GM12878 (cell line): ENCODE results near the gene CRAT. TPM values are rescaled to one million over a fixed set of nuclear protein-coding genes. Genes with fewer than 3 reads are reported as not detected.

Experiments used
- ATAC-seq: fragments of 200-7000 bp; cut with Tn5 transposase; 3 replicates; pipeline ENCODE4 v1.9.1; 2020; ENCODE audit warnings: mild to moderate bottlenecking, moderate library complexity
- BruUV-seq: library from RNA; stranded (reverse); fragments of 400-500 nt; replicated peaks from 2 replicates; lab custom pipeline; 2021; lab: Mats Ljungman, UMichigan
- CTCF ChIA-PET: fragments of 300-600 bp; sonication (Branson Sonifier 250); formaldehyde crosslinking; extraction: SDS; loops from one replicate; lab custom pipeline; 2021; ENCODE audit warnings: inconsistent platforms; lab: Yijun Ruan, JAX
- POLR2A ChIA-PET: fragments of 350-600 bp; formaldehyde crosslinking; extraction: SDS; loops from one replicate; lab custom pipeline; 2021; ENCODE audit warnings: inconsistent platforms; lab: Charles Lee
- RAD21 ChIA-PET: fragments of 300-600 bp; sonication (Branson Sonifier 250); formaldehyde crosslinking; loops from one replicate; lab custom pipeline; 2023; ENCODE audit warnings: antibody characterized with exemption; ENCODE audit not compliant: unreplicated experiment; lab: Charles Lee
- SMC1A ChIA-PET: fragments of 300-600 bp; sonication (Branson Sonifier 250); formaldehyde crosslinking; loops from one replicate; lab custom pipeline; 2023; ENCODE audit not compliant: unreplicated experiment, uncharacterized antibody; lab: Charles Lee
- DNase-seq: peaks from one replicate; pipeline ENCODE4 v3.0.0-alpha.2; 2011; ENCODE audit warnings: low read depth, low spot score
- FAIRE-seq: peaks from 3 replicates; lab custom pipeline; 2011; peaks lifted over from hg19 to GRCh38; lab: Jason Lieb, UNC
- H2AFZ ChIP-seq: 2 replicates; pipeline ENCODE4 v1.6.0; 2011; ENCODE audit warnings: low read depth, low read length, control low read depth; ENCODE audit not compliant: control insufficient read depth
- H3K27ac ChIP-seq: 2 replicates; pipeline ENCODE4 v1.5.1; 2011; ENCODE audit warnings: control low read depth; ENCODE audit not compliant: control insufficient read depth, insufficient read depth
- H3K27me3 ChIP-seq, 2 experiments: replicated peaks in 1 of 2; 2 replicates each; pipeline versions ENCODE4 v1.6.0 to v1.6.1; 2011; ENCODE audit warnings: low read length in 1 of 2; ENCODE audit not compliant: control insufficient read depth in 2 of 2, insufficient read depth in 2 of 2
- H3K36me3 ChIP-seq, 2 experiments: 2 replicates each; pipeline ENCODE4 v1.5.1; 2011; ENCODE audit warnings: low read length in 1 of 2; ENCODE audit not compliant: control insufficient read depth in 2 of 2, insufficient read depth in 2 of 2
- H3K4me1 ChIP-seq: 2 replicates; pipeline ENCODE4 v1.6.1; 2011; ENCODE audit warnings: mild to moderate bottlenecking, low read length, moderate library complexity, mixed read lengths; ENCODE audit not compliant: control insufficient read depth, insufficient read depth
- H3K4me2 ChIP-seq: 2 replicates; pipeline ENCODE4 v1.6.0; 2011; ENCODE audit warnings: control low read depth; ENCODE audit not compliant: control insufficient read depth, insufficient read depth
- H3K4me3 ChIP-seq: fragments of 200-600 bp; sonication (generic); 2 replicates; pipeline ENCODE4 v1.5.1; 2016
- H3K79me2 ChIP-seq: 2 replicates; pipeline ENCODE4 v1.6.0; 2011; ENCODE audit warnings: low read length; ENCODE audit not compliant: control insufficient read depth, insufficient read depth
- H3K9ac ChIP-seq: 2 replicates; pipeline ENCODE4 v1.8.0; 2011; ENCODE audit warnings: low read length, control low read depth, mixed read lengths; ENCODE audit not compliant: control insufficient read depth, insufficient read depth
- H3K9me3 ChIP-seq: replicated peaks from 3 replicates; pipeline ENCODE4 v1.5.1; 2011; ENCODE audit warnings: mild to moderate bottlenecking, low read length; ENCODE audit not compliant: control insufficient read depth, insufficient read depth
- H4K20me1 ChIP-seq: 2 replicates; pipeline ENCODE4 v1.6.0; 2011; ENCODE audit not compliant: control insufficient read depth, insufficient read depth
- ASH2L ChIP-seq: fragments of 300-600, 200-600 bp; sonication (generic); IDR thresholded peaks from 2 replicates; pipeline ENCODE4 v1.6.1; 2017; ENCODE audit warnings: low read depth, mild to moderate bottlenecking, borderline replicate concordance
- BMI1 ChIP-seq: fragments of 450-650 bp; IDR thresholded peaks from 2 replicates; pipeline ENCODE4 v1.6.1; 2016; ENCODE audit warnings: mild to moderate bottlenecking, moderate library complexity, borderline replicate concordance
- CBFB ChIP-seq: IDR thresholded peaks from 2 replicates; pipeline ENCODE4 v1.6.1; 2016; ENCODE audit warnings: antibody characterized with exemption, low read depth
- CBX3 ChIP-seq: fragments of 200-600 bp; sonication (generic); IDR thresholded peaks from 2 replicates; pipeline ENCODE4 v1.6.1; 2016; ENCODE audit warnings: low read depth, borderline replicate concordance
- CHD4 ChIP-seq: fragments of 200-600 bp; sonication (generic); IDR thresholded peaks from 2 replicates; pipeline ENCODE4 v1.6.1; 2016; ENCODE audit warnings: mild to moderate bottlenecking
- EGR1 ChIP-seq, 2 experiments: IDR thresholded peaks; 1 replicate in 1 of 2; 2 replicates in 1 of 2; pipeline ENCODE4 v1.6.1; 2011 to 2012; ENCODE audit warnings: low read depth in 2 of 2, low read length in 2 of 2, borderline replicate concordance in 1 of 2, mild to moderate bottlenecking in 1 of 2, moderate library complexity in 1 of 2
- EZH2 ChIP-seq: IDR thresholded peaks from 2 replicates; pipeline ENCODE4 v1.6.1; 2012; ENCODE audit warnings: low read depth, mild to moderate bottlenecking, control low read depth, inconsistent platforms, low read length, borderline replicate concordance; ENCODE audit not compliant: control insufficient read depth
- IKZF1 ChIP-seq: fragments of 450-650 bp; conservative IDR thresholded peaks from 2 replicates; pipeline ENCODE4 v1.6.1; 2017; ENCODE audit warnings: antibody characterized with exemption, mild to moderate bottlenecking
- IRF5 ChIP-seq: fragments of 450-650 bp; IDR thresholded peaks from 2 replicates; pipeline ENCODE4 v1.6.1; 2017; ENCODE audit warnings: borderline replicate concordance
- MTA2 ChIP-seq: fragments of 450-650 bp; IDR thresholded peaks from 2 replicates; pipeline ENCODE4 v1.6.1; 2016; ENCODE audit warnings: low read depth, mild to moderate bottlenecking, moderate library complexity
- MYB ChIP-seq: fragments of 150-350 bp; IDR thresholded peaks from 2 replicates; pipeline ENCODE4 v1.6.1; 2014; ENCODE audit warnings: mild to moderate bottlenecking, low read depth, low read length, borderline replicate concordance
- NFYA ChIP-seq: IDR thresholded peaks from 2 replicates; pipeline ENCODE4 v1.6.1; 2011; ENCODE audit warnings: low read depth, mild to moderate bottlenecking, low read length, improper control_type of control experiment, borderline replicate concordance
- NR2C1 ChIP-seq: fragments of 450-650 bp; IDR thresholded peaks from 2 replicates; pipeline ENCODE4 v1.6.1; 2017; ENCODE audit warnings: antibody characterized with exemption, mild to moderate bottlenecking, moderate library complexity
- RCOR1 ChIP-seq: conservative IDR thresholded peaks from 2 replicates; pipeline ENCODE4 v1.6.1; 2012; ENCODE audit warnings: low read depth, low read length, improper control_type of control experiment
- RFX5 ChIP-seq: IDR thresholded peaks from 2 replicates; pipeline ENCODE4 v1.6.1; 2011; ENCODE audit warnings: low read depth, low read length, improper control_type of control experiment
- SP1 ChIP-seq: IDR thresholded peaks from one replicate; pipeline ENCODE4 v1.6.1; 2011; ENCODE audit warnings: low read depth, low read length
- SREBF1 ChIP-seq: IDR thresholded peaks from 2 replicates; pipeline ENCODE4 v1.6.1; 2012; ENCODE audit warnings: mild to moderate bottlenecking, low read length
- SRF ChIP-seq, 2 experiments: IDR thresholded peaks; 2 replicates each; pipeline ENCODE4 v1.6.1; 2011; ENCODE audit warnings: low read depth in 2 of 2, low read length in 2 of 2, mild to moderate bottlenecking in 1 of 2, moderate library complexity in 1 of 2
- SUZ12 ChIP-seq: fragments of 200-600 bp; sonication (generic); IDR thresholded peaks from one replicate; pipeline ENCODE4 v1.6.1; 2018; ENCODE audit warnings: antibody characterized with exemption, mild to moderate bottlenecking; ENCODE audit not compliant: unreplicated experiment
- WGBS: methylation state at CpG from one replicate; pipeline ENCODE4 v1.1.6; 2016; ENCODE audit warnings: low lambda C conversion rate; ENCODE audit not compliant: insufficient replicate concordance, insufficient coverage; ENCODE audit errors: missing lambda C conversion rate; 5-methylcytosine and 5-hydroxymethylcytosine counted together
- in situ Hi-C: fragments of 300-500 bp; cut with MboI; formaldehyde crosslinking; loops from 9 replicates; pipeline ENCODE4 v1.14.3; 2018; ENCODE audit warnings: mixed read lengths
- intact Hi-C: fragments of 100-400 bp; cut with micrococcal nuclease; formaldehyde crosslinking; loops from one replicate; pipeline ENCODE4 v1.14.2; 2022; ENCODE audit not compliant: unreplicated experiment
- polyA plus RNA-seq, 11 experiments: library from polyadenylated mRNA; depleted of rRNA in 4 of 11; unstranded in 6 of 11; stranded (reverse) in 5 of 11; fragments of >200 nt; fragmentation: Nextera tagmentation in 4 of 11; fragmentation: Illumina TruSeq in 1 of 11; extraction: Ambion mirVana in 4 of 11; extraction: Trizol in 1 of 11; gene quantifications; 1 replicate in 1 of 11; 2 replicates in 10 of 11; pipeline versions ENCODE4 v1.2.1 to v1.2.3, GENCODE V29; 2011 to 2016; ENCODE audit warnings: inconsistent platforms in 2 of 11, missing spikeins in 2 of 11, low read depth in 1 of 11
- total RNA-seq, 4 experiments: library from RNA; depleted of rRNA in 3 of 4; stranded (reverse); fragments of >200 nt in 3 of 4; fragmentation: Illumina TruSeq in 1 of 4; extraction: Trizol in 1 of 4; gene quantifications; 2 replicates each; pipeline versions ENCODE4 v1.2.1 to v1.2.3, GENCODE V29; 2013 to 2021

The CRAT gene
- total and polyA plus RNA-seq, 10 of the 15 experiments (the other 5 are each of a cell fraction or from before 2014, with no cell fraction given), result 0.10 to 3.4 (median 1.8) TPM

DNA sequence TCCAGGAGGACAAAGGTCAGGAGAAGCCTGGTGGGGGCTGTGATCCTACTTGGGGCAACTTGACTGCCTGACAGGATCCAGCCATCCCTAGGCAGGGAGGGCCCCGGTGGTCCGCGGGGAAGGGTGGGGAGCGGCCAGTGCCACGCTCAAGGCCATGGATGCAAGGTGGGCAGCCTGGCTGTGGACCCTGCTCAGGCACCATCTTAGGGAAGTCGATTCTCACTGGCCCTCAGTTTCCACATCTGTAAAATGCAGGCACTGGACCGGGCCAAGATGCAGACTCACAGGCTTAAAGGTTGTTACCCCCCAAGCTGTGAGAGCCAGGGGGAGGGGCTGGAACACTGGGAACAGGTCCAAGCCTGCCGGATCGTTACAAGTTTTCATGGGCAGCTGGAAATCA is 38.4 kb downstream of the CRAT start:
- Histone ChIP-seq H3K79me2 (no peaks in the 10 kb centered on the region), H3K36me3 (no peaks in the 10 kb centered on the region; a peak in 2 of 4 replicates), H3K27me3 (no peaks in the 10 kb centered on the region), H3K4me3 (no peak overlapping the region), H3K4me1 (peaks cover 12% of the 10 kb centered on the region), H2AFZ (no peak overlapping the region), H4K20me1 (no peaks in the 10 kb centered on the region), H3K9me3 (no peaks in the 10 kb centered on the region), H3K4me2 (no peak overlapping the region), H3K27ac (no peak overlapping the region), H3K9ac (no peak overlapping the region)
- DNase-seq, result no peak
- BruUV-seq, result no TSS peak
- TF ChIP-seq NR2C1, result no peak
- TF ChIP-seq CBX3, result no peak
- TF ChIP-seq IRF5, result no peak
- no peak for TF ChIP-seq SRF (IDR thresholded peaks at IDR 0.05; ENCODE audit: low read depth in 2 of 2, low read length in 2 of 2)
- TF ChIP-seq RFX5, result no peak
- no peak for TF ChIP-seq SP1
- TF ChIP-seq NFYA, result no peak
- TF ChIP-seq ASH2L, result no peak
- TF ChIP-seq SREBF1, result no peak
- no peak for TF ChIP-seq EGR1 (IDR thresholded peaks at IDR 0.05; ENCODE audit: borderline replicate concordance in 1 of 2, low read depth in 2 of 2, low read length in 2 of 2)
- TF ChIP-seq MTA2, result no peak
- TF ChIP-seq EZH2, result no peak
- TF ChIP-seq CBFB, result no peak
- no peak for TF ChIP-seq CHD4
- TF ChIP-seq SUZ12, result no peak
- TF ChIP-seq RCOR1, result no peak
- TF ChIP-seq BMI1, result no peak
- TF ChIP-seq MYB, result no peak
- no peak for TF ChIP-seq IKZF1
- in situ Hi-C loops (no loop called here), intact Hi-C loops (no loop called here)
- CTCF ChIA-PET, result no interaction called here
- SMC1A ChIA-PET, result no interaction called here
- POLR2A ChIA-PET, result no interaction called here
- ATAC-seq, result no peak
- RAD21 ChIA-PET, result no interaction called here
- FAIRE-seq, result no peak
- 92% methylated on average over 9 of the region's 9 CpGs for WGBS
